Measurements from ENCODE around the gene SCYGR7. TPM values are rescaled to one million over a fixed set of nuclear protein-coding genes. Genes with fewer than 3 reads are reported as not detected.

Gene SCYGR7
- total and polyA plus RNA-seq, 2 experiments from 2014 or later, result not detected

DNA sequence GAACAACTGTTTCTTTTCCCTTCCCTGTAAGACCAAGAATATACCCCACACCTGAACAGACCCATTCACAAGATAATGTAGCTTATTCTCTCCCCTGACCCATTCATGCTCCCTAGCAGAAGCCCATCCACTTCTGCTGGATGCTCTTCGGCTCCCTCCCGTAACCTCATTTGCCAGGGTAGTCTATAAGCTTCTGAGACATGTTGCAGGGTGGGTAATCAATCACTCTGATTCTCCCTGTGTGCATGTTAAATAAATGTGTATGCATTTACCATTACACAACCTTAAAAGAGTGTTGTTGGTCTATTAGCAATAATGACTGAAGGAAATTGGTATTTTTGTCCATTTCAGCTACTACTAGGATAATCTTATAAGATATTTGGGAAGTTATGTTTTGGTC, 11.6 kb upstream of the SCYGR7 start:
- no peak; the same call in 2 of the 3 replicates for ATAC-seq
- H3K27me3 Mint-ChIP-seq (ENCODE audit: insufficient read depth, low read depth, poor library complexity), result peaks cover 2% of the 10 kb centered on the region
- no peak for DNase-seq (ENCODE audit: low spot score)

More for the DNA sequence above, 11.6 kb upstream of the SCYGR7 start:
- Histone ChIP-seq H3K4me3 (no peak overlapping the region), H3K4me2 (peak overlapping the region; percentile 44; the same call in 1 of the 2 replicates), H3K79me2 (replicated peaks; ENCODE audit: insufficient read depth) (no peaks in the 10 kb centered on the region; the same call in 1 of the 2 replicates), H3K4me1 (ENCODE audit: insufficient read depth) (peaks cover 24% of the 10 kb centered on the region), H3F3A (replicated peaks; ENCODE audit: low read depth) (no peaks in the 10 kb centered on the region), H3K27me3 (ENCODE audit: insufficient read depth) (no peaks in the 10 kb centered on the region), H3K36me3 (ENCODE audit: insufficient read depth) (no peaks in the 10 kb centered on the region), H4K20me1 (replicated peaks; ENCODE audit: insufficient read depth) (no peaks in the 10 kb centered on the region), H3K27ac (ENCODE audit: low read depth) (no peak overlapping the region), H2AFZ (no peak overlapping the region), H3K9me2 (ENCODE audit: insufficient read depth) (no peaks in the 10 kb centered on the region)
- H3K27ac Mint-ChIP-seq, result no peak overlapping the region
- peak overlapping the region; percentile 12; the same call in 1 of the 3 replicates for H3K4me3 Mint-ChIP-seq
- H3K4me1 Mint-ChIP-seq, result peaks cover 21% of the 10 kb centered on the region
- no peaks in the 10 kb centered on the region for H3K36me3 Mint-ChIP-seq (ENCODE audit: low read depth)
- TF ChIP-seq ZNF331 (CRISPR knock-in tag; IDR thresholded peaks at IDR 0.05; ENCODE audit: low read depth) (no peak), EZH2phosphoT487 (IDR thresholded peaks at IDR 0.05; ENCODE audit: unreplicated experiment) (no peak), ZNF462 (CRISPR knock-in tag; IDR thresholded peaks at IDR 0.05) (no peak), ZNF114 (CRISPR knock-in tag; IDR thresholded peaks at IDR 0.05) (no peak), EZH2 (IDR thresholded peaks at IDR 0.05; ENCODE audit: low read depth, unreplicated experiment) (no peak), CREB1 (CRISPR knock-in tag; IDR thresholded peaks at IDR 0.05; ENCODE audit: low read depth) (no peak), REST (IDR thresholded peaks at IDR 0.05; ENCODE audit: unreplicated experiment) (no peak), POLR2AphosphoS5 (IDR thresholded peaks at IDR 0.05; ENCODE audit: low read depth) (no peak), ETS1 (IDR thresholded peaks at IDR 0.05) (no peak), STAT1 (IDR thresholded peaks at IDR 0.05; ENCODE audit: unreplicated experiment) (no peak), JUNB (IDR thresholded peaks at IDR 0.05; ENCODE audit: unreplicated experiment) (no peak), NANOG (IDR thresholded peaks at IDR 0.05; ENCODE audit: borderline replicate concordance) (no peak)
- TF ChIP-seq, protein P1, sequence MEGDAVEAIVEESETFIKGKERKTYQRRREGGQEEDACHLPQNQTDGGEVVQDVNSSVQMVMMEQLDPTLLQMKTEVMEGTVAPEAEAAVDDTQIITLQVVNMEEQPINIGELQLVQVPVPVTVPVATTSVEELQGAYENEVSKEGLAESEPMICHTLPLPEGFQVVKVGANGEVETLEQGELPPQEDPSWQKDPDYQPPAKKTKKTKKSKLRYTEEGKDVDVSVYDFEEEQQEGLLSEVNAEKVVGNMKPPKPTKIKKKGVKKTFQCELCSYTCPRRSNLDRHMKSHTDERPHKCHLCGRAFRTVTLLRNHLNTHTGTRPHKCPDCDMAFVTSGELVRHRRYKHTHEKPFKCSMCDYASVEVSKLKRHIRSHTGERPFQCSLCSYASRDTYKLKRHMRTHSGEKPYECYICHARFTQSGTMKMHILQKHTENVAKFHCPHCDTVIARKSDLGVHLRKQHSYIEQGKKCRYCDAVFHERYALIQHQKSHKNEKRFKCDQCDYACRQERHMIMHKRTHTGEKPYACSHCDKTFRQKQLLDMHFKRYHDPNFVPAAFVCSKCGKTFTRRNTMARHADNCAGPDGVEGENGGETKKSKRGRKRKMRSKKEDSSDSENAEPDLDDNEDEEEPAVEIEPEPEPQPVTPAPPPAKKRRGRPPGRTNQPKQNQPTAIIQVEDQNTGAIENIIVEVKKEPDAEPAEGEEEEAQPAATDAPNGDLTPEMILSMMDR (conservative IDR thresholded peaks at IDR 0.05; ENCODE audit: low read depth in 2 of 2), result no peak
- no peaks in the 10 kb centered on the region for H3K9me3 Mint-ChIP-seq

All from GM23338 (cell line).